ENCODE data around the gene MISP3.
"Not testable (repeated sequence)": the region's sequence is repeated elsewhere in the genome, so short reads cannot be mapped to it uniquely, and the experiment has no call there.

- TF ChIP-seq CTCF, POLR2A (IDR thresholded peaks at IDR 0.05): not testable (repeated sequence)
Measured at GRCh38 chr19:14035159-14035558, 37.4 kb upstream of the MISP3 start.

Measured in uterus (tissue), 2 donors.